HG02798 (cell line): ENCODE data around the gene ABHD13.

Experiments used
- ATAC-seq: cut with Tn5 transposase; IDR thresholded peaks from one replicate; pipeline ENCODE4 v1.9.1; 2021; ENCODE audit warnings: mild to moderate bottlenecking; ENCODE audit not compliant: unreplicated experiment, poor library complexity

The ABHD13 gene

GRCh38 chr13:108281901-108282300, 63.7 kb downstream of the ABHD13 start:
- ATAC-seq: no peak

DNA sequence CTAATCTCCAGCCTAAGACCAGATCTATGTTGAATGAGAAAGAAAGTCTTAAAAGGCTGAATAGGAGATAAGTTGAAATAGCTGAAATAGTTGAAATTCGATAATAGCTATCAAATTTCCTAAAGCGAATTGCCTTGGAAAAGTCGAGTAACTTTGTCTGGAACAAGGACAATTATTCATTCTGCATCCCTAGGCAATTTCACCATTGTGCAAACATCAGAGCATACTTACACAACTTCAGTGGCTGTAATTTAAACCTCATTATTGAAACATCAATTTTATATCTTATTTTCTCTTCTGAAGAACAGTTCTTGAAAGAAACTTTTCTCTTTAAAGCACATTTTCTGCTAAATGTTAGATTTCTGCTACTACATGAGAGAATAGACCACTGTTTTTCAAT, 64.9 kb downstream of the ABHD13 start:
- ATAC-seq: no peak
